ENCODE data around the gene ANLN.
"Not testable (repeated sequence)": the region's sequence is repeated elsewhere in the genome, so short reads cannot be mapped to it uniquely, and the experiment has no call there.

The ANLN gene

GRCh38 chr7:36389371-36390198 lies at the start of gene ANLN:
TSS of gene ANLN (plus strand) at chr7:36389862. CDS start at chr7:36390027, 165 bp downstream.
- peak; percentile 97 for DNase-seq (ENCODE audit: low read depth)

- no peak for DNase-seq (ENCODE audit: low read depth)
These were observed 46.1 kb upstream of the ANLN start for GRCh38 chr7:36343548-36343947.

GRCh38 chr7:36344622-36345021 lies 45.0 kb upstream of the ANLN start:
- DNase-seq (ENCODE audit: low read depth) = no peak

GRCh38 chr7:36346260-36346831 lies 43.3 kb upstream of the ANLN start:
- peak; percentile 56 for DNase-seq (ENCODE audit: low read depth)

- peak; percentile 76 for DNase-seq (ENCODE audit: low read depth)
These were observed 41.4 kb upstream of the ANLN start for GRCh38 chr7:36348256-36348655.

GRCh38 chr7:36348771-36349170 lies 40.9 kb upstream of the ANLN start:
- peak; percentile 11 for DNase-seq (ENCODE audit: low read depth)

GRCh38 chr7:36349626-36350025 lies 40.0 kb upstream of the ANLN start:
- DNase-seq (ENCODE audit: low read depth) = peak; percentile 74

GRCh38 chr7:36355490-36355889 lies 34.2 kb upstream of the ANLN start:
- no peak for DNase-seq (ENCODE audit: low read depth)

GRCh38 chr7:36357054-36357453 lies 32.6 kb upstream of the ANLN start:
- no peak for DNase-seq (ENCODE audit: low read depth)

- no peak for DNase-seq (ENCODE audit: low read depth)
These were observed 31.1 kb upstream of the ANLN start for GRCh38 chr7:36358589-36358988.

- no peak for DNase-seq (ENCODE audit: low read depth)
These were observed 29.4 kb upstream of the ANLN start for GRCh38 chr7:36360244-36360643.

GRCh38 chr7:36361227-36361626 lies 28.4 kb upstream of the ANLN start:
- no peak for DNase-seq (ENCODE audit: low read depth)

GRCh38 chr7:36363515-36363914 lies 26.1 kb upstream of the ANLN start:
- no peak for DNase-seq (ENCODE audit: low read depth)

GRCh38 chr7:36366005-36366717 lies 23.5 kb upstream of the ANLN start:
- no peak for DNase-seq (ENCODE audit: low read depth)

- DNase-seq (ENCODE audit: low read depth) = peak; percentile 82
These were observed 22.7 kb upstream of the ANLN start for GRCh38 chr7:36366718-36367560.

- no peak for DNase-seq (ENCODE audit: low read depth)
These were observed 22.0 kb upstream of the ANLN start for GRCh38 chr7:36367561-36368077.

GRCh38 chr7:36368496-36368895 lies 21.2 kb upstream of the ANLN start:
- no peak for DNase-seq (ENCODE audit: low read depth)

GRCh38 chr7:36369171-36369570 lies 20.5 kb upstream of the ANLN start:
- no peak for DNase-seq (ENCODE audit: low read depth)

GRCh38 chr7:36370046-36370445 lies 19.6 kb upstream of the ANLN start:
- DNase-seq (ENCODE audit: low read depth) = no peak

GRCh38 chr7:36372156-36372555 lies 17.5 kb upstream of the ANLN start:
- no peak for DNase-seq (ENCODE audit: low read depth)

GRCh38 chr7:36378555-36378954 lies 11.1 kb upstream of the ANLN start:
- DNase-seq (ENCODE audit: low read depth) = not testable (repeated sequence)
